Esophagus muscularis mucosa (tissue), 4 donors: ENCODE data around the gene ARHGEF39. TPM values are rescaled to one million over a fixed set of nuclear protein-coding genes. Genes with fewer than 3 reads are reported as not detected.
A peak's percentile ranks its signal among the peaks of the same experiment; 100 is the strongest.

Experiments used
- DNase-seq: peaks from one replicate; pipeline ENCODE4 v3.0.0-alpha.2; 2017; ENCODE audit errors: extremely low spot score
- H3K27ac ChIP-seq, 4 donors: fragments of 200-600 bp; sonication (generic); replicated peaks in 1 of 4; 1 replicate in 3 of 4; 2 replicates in 1 of 4; pipeline ENCODE4 v1.5.1; 2016 to 2019; ENCODE audit warnings: mild to moderate bottlenecking in 1 of 4
- H3K27me3 ChIP-seq, 4 donors: fragments of 200-600 bp; sonication (generic); one replicate each; pipeline versions ENCODE4 v1.5.1 to v1.6.0; 2016 to 2019
- H3K36me3 ChIP-seq, 4 donors: fragments of 200-600 bp; sonication (generic); one replicate each; pipeline ENCODE4 v1.5.1; 2016 to 2019
- H3K4me1 ChIP-seq, 4 donors: fragments of 200-600 bp; sonication (generic); one replicate each; pipeline ENCODE4 v1.5.1; 2016 to 2019
- H3K4me3 ChIP-seq, 4 donors: fragments of 200-600 bp; sonication (generic); 1 replicate in 2 of 4; 2 replicates in 2 of 4; pipeline ENCODE4 v1.5.1; 2016 to 2019; ENCODE audit warnings: mild to moderate bottlenecking in 4 of 4, moderate library complexity in 1 of 4
- H3K9me3 ChIP-seq, 4 donors: fragments of 200-600 bp; sonication (generic); 1 replicate in 3 of 4; 2 replicates in 1 of 4; pipeline ENCODE4 v1.5.1; 2016 to 2019
- CTCF ChIP-seq, 3 experiments: fragments of 200-600 bp in 2 of 3; fragments of 450-650 bp in 1 of 3; sonication (generic) in 2 of 3; IDR thresholded peaks; one replicate each; pipeline ENCODE4 v1.5.1; 2017 to 2019; ENCODE audit warnings: antibody characterized with exemption in 3 of 3, mild to moderate bottlenecking in 2 of 3, moderate library complexity in 1 of 3
- EP300 ChIP-seq: sonication (generic); formaldehyde crosslinking; IDR thresholded peaks from one replicate; pipeline ENCODE4 v1.6.1; 2017; ENCODE audit warnings: antibody characterized with exemption
- POLR2A ChIP-seq: fragments of 450-650 bp; IDR thresholded peaks from one replicate; pipeline ENCODE4 v1.6.1; 2017; ENCODE audit warnings: antibody characterized with exemption, moderate library complexity, mild to moderate bottlenecking, low read depth
- POLR2AphosphoS5 ChIP-seq, 2 donors: sonication (generic); formaldehyde crosslinking; IDR thresholded peaks; one replicate each; pipeline ENCODE4 v1.6.1; 2017; ENCODE audit warnings: antibody characterized with exemption in 2 of 2
- WGBS: methylation state at CpG from one replicate; pipeline ENCODE4 v1.1.5; 2018; 5-methylcytosine and 5-hydroxymethylcytosine counted together
- intact Hi-C: fragments of 100-400 bp; cut with DNase I; formaldehyde crosslinking; loops from one replicate; pipeline ENCODE4 v1.15.1; 2023
- total RNA-seq, 4 donors: library from RNA; depleted of rRNA; stranded (reverse); fragments of >200 nt; gene quantifications; one replicate each; pipeline versions ENCODE4 v1.1.0 to v1.2.1, GENCODE V29; 2016

ARHGEF39 gene
- total RNA-seq, 4 donors from 2014 or later = 1.3 to 3.3 (median 1.7) TPM

GRCh38 chr9:35669331-35670145 is 4.5 kb upstream of the ARHGEF39 start:
- Histone ChIP-seq H3K4me3 (no peak overlapping the region), H3K9me3 (no peaks in the 10 kb centered on the region), H3K4me1 (peaks cover 25 to 38% (median 33%) of the 10 kb centered on the region in 4 donors), H3K27ac (no peak overlapping the region), H3K36me3 (no peaks in the 10 kb centered on the region), H3K27me3 (no peaks in the 10 kb centered on the region)
- DNase-seq = no peak
- WGBS = 87% methylated on average over 5 of the region's 6 CpGs
- intact Hi-C loops = no loop called here
- no peak for TF ChIP-seq POLR2AphosphoS5 (IDR thresholded peaks at IDR 0.05)
- no peak for TF ChIP-seq POLR2A

GRCh38 chr9:35667939-35668338 is 2.9 kb upstream of the ARHGEF39 start:
- 93% methylated on average over 3 of the region's 3 CpGs for WGBS
- peaks cover 17 to 38% (median 35%) of the 10 kb centered on the region in 4 donors for H3K4me1 ChIP-seq
- TF ChIP-seq CTCF (IDR thresholded peaks at IDR 0.05) = no peak
- no peak for TF ChIP-seq POLR2AphosphoS5 (IDR thresholded peaks at IDR 0.05)
- no peak for TF ChIP-seq POLR2A
- TF ChIP-seq EP300 = no peak
- H3K36me3 ChIP-seq = no peaks in the 10 kb centered on the region
- H3K4me3 ChIP-seq = no peak overlapping the region
- H3K27ac ChIP-seq = no peak overlapping the region
- H3K27me3 ChIP-seq = no peaks in the 10 kb centered on the region
- intact Hi-C loops = no loop called here
- no peaks in the 10 kb centered on the region for H3K9me3 ChIP-seq
- DNase-seq = no peak

DNA sequence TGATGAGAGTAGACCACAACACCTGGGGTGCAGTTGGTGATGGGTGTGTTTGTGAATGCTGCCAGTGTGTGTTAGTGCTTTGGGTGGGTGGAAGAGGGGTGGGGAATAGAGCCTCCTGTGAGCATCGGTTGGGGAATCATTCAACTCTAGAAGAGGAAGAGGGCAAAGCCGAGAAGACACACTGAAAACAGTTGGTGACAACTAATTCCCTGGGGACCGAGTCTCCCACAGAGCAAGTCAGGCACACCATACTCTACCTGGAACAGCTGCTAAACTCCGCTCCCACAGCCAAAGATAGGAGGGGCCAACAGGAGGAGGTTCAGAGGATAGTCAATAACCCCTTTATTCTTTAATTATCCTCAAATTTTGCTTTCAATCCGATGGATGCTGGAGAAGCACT is 1.6 kb upstream of the ARHGEF39 start:
- WGBS = 91% methylated on average over 5 of the region's 5 CpGs
- peaks cover 0 to 1% (median 0%) of the 10 kb centered on the region in 4 donors for H3K36me3 ChIP-seq
- intact Hi-C loops = no loop called here
- H3K27ac ChIP-seq = peak overlapping the region in 3 of 4 donors; percentile 95 to 99 (median 99)
- no peaks in the 10 kb centered on the region for H3K27me3 ChIP-seq
- H3K4me1 ChIP-seq = peaks cover 25 to 51% (median 48%) of the 10 kb centered on the region in 4 donors
- DNase-seq = no peak
- no peak overlapping the region for H3K4me3 ChIP-seq
- TF ChIP-seq POLR2AphosphoS5 (IDR thresholded peaks at IDR 0.05) (no peak), EP300 (no peak), POLR2A (no peak), CTCF (IDR thresholded peaks at IDR 0.05) (no peak)
- no peaks in the 10 kb centered on the region for H3K9me3 ChIP-seq

DNA sequence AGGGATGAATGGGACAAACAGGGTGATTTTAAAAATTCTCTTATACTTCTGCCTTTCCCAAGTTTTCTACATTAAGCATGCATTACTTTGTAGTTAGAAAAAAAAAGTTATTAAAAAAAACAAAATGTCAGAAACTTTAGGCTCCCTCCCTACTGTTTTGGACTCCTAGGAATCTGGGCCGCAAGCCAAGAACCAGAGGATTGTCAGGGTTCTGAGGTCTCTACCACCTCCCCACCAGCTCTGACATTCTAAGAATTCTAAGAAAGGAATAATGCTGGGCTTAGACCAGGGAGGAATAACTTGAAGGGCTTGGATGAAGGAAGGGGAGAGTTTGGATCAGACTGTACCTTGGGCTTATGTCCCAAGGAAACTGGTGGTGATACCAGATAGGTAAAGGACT is 1.1 kb upstream of the ARHGEF39 start:
- no peak for DNase-seq
- peaks cover 30 to 56% (median 54%) of the 10 kb centered on the region in 4 donors for H3K4me1 ChIP-seq
- TF ChIP-seq CTCF (IDR thresholded peaks at IDR 0.05) (no peak), POLR2A (no peak), POLR2AphosphoS5 (IDR thresholded peaks at IDR 0.05) (no peak), EP300 (no peak)
- 65% methylated on average over 1 of the region's 1 CpG for WGBS
- peaks cover 0 to 6% (median 0%) of the 10 kb centered on the region in 4 donors for H3K36me3 ChIP-seq
- peak overlapping the region in 3 of 4 donors; percentile 95 to 99 (median 99) for H3K27ac ChIP-seq
- no peak overlapping the region for H3K4me3 ChIP-seq
- H3K27me3 ChIP-seq = no peaks in the 10 kb centered on the region
- intact Hi-C loops = no loop called here
- no peaks in the 10 kb centered on the region for H3K9me3 ChIP-seq

GRCh38 chr9:35665471-35665818 is 450 bp upstream of the ARHGEF39 start:
- Histone ChIP-seq H3K9me3 (no peaks in the 10 kb centered on the region), H3K27me3 (no peaks in the 10 kb centered on the region), H3K4me3 (peak overlapping the region; percentile 48 to 70 (median 56)), H3K4me1 (peaks cover 36 to 61% (median 60%) of the 10 kb centered on the region in 4 donors), H3K36me3 (peaks cover 0 to 12% (median 3%) of the 10 kb centered on the region in 4 donors), H3K27ac (peak overlapping the region; percentile 95 to 99 (median 98))
- WGBS = 27% methylated on average over 5 of the region's 5 CpGs
- intact Hi-C loops = no loop called here
- TF ChIP-seq POLR2A (no peak), EP300 (no peak)
- no peak for DNase-seq
